Endothelial cell of umbilical vein (primary cell): ENCODE measurements around the gene MCC.

Source experiments
- EZH2 ChIP-seq: IDR thresholded peaks from 2 replicates; pipeline ENCODE4 v1.6.1; 2012; ENCODE audit warnings: borderline replicate concordance, low read depth, mild to moderate bottlenecking, moderate library complexity, low read length, inconsistent platforms; ENCODE audit not compliant: severe bottlenecking
- FOS ChIP-seq: IDR thresholded peaks from 2 replicates; pipeline ENCODE4 v1.6.1; 2011; ENCODE audit warnings: mild to moderate bottlenecking, low read length, moderate library complexity, borderline replicate concordance; ENCODE audit not compliant: insufficient read depth
- MYC ChIP-seq: IDR thresholded peaks from one replicate; pipeline ENCODE4 v1.6.1; 2011; ENCODE audit warnings: mild to moderate bottlenecking, low read depth, low read length
- POLR2AphosphoS5 ChIP-seq: IDR thresholded peaks from 2 replicates; pipeline ENCODE4 v1.6.1; 2012; ENCODE audit warnings: low read depth, mild to moderate bottlenecking, control low read depth, low read length, moderate library complexity; ENCODE audit not compliant: insufficient read depth
- TF ChIP-seq, protein P1 (sequence below), 2 donors: IDR thresholded peaks; 1 replicate in 1 of 2; 2 replicates in 1 of 2; pipeline ENCODE4 v1.5.1; 2011; ENCODE audit warnings: low read length in 2 of 2, mild to moderate bottlenecking in 2 of 2, moderate library complexity in 2 of 2, control low read depth in 1 of 2, inconsistent platforms in 1 of 2, low read depth in 1 of 2; ENCODE audit not compliant: insufficient read depth in 1 of 2; ENCODE audit errors: extremely low read depth in 1 of 2

DNA sequence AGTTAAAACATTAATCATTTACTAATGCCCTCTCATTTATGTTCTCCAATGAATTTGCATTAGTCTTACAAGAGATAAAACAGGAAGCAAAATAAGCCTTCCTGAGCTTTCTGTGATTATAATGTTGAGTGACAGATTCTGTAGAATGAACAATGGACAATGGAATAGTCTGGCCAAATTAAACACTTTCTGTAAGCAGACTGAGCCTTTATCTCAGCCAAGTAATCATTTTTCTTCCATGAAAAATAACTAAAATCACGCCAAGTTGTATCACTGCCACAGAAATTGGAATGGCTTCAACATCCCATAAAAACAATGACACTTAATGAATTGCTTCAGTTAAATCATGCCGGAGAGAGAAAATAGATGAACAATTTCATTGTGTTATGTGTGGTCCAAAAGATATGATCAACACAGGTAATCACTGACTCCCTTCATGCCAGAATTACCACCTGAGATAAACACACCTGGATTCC lies 116.5 kb downstream of the MCC start:
- TF ChIP-seq POLR2AphosphoS5 (no peak), MYC (no peak), FOS (no peak), EZH2 (no peak)
- TF ChIP-seq, protein P1, sequence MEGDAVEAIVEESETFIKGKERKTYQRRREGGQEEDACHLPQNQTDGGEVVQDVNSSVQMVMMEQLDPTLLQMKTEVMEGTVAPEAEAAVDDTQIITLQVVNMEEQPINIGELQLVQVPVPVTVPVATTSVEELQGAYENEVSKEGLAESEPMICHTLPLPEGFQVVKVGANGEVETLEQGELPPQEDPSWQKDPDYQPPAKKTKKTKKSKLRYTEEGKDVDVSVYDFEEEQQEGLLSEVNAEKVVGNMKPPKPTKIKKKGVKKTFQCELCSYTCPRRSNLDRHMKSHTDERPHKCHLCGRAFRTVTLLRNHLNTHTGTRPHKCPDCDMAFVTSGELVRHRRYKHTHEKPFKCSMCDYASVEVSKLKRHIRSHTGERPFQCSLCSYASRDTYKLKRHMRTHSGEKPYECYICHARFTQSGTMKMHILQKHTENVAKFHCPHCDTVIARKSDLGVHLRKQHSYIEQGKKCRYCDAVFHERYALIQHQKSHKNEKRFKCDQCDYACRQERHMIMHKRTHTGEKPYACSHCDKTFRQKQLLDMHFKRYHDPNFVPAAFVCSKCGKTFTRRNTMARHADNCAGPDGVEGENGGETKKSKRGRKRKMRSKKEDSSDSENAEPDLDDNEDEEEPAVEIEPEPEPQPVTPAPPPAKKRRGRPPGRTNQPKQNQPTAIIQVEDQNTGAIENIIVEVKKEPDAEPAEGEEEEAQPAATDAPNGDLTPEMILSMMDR (IDR thresholded peaks at IDR 0.05; ENCODE audit: extremely low read depth in 1 of 2, insufficient read depth in 1 of 2, low read depth in 1 of 2, low read length in 2 of 2) = no peak
